K562 (cell line): Measurements from ENCODE around the gene ERCC6L. TPM values are rescaled to one million over a fixed set of nuclear protein-coding genes. Genes with fewer than 3 reads are reported as not detected.

Experiments used
- AFF4 ChIP-seq: sonication (generic); formaldehyde crosslinking; IDR thresholded peaks from 2 replicates; pipeline ENCODE4 v1.8.0; 2023; ENCODE audit warnings: mild to moderate bottlenecking, missing genetic modification reagents
- NRF1 ChIP-seq, 2 experiments: fragments of 450-650 bp; IDR thresholded peaks in 1 of 2; conservative IDR thresholded peaks in 1 of 2; 2 replicates each; pipeline ENCODE4 v1.6.1; 2014; ENCODE audit warnings: mild to moderate bottlenecking in 2 of 2
- PATZ1 ChIP-seq: fragments of 250-450 bp; sonication (Bioruptor Pico); IDR thresholded peaks from 2 replicates; pipeline ENCODE4 v1.5.0; 2020; ENCODE audit warnings: mild to moderate bottlenecking, borderline replicate concordance
- polyA plus RNA-seq, 8 experiments: library from polyadenylated mRNA; depleted of rRNA in 4 of 8; stranded (reverse) in 5 of 8; unstranded in 3 of 8; fragments of >200 nt; fragmentation: Nextera tagmentation in 2 of 8; fragmentation: Illumina TruSeq in 1 of 8; extraction: Ambion mirVana in 2 of 8; extraction: Trizol in 1 of 8; gene quantifications; 2 replicates each; pipeline versions ENCODE4 v1.2.1 to v1.2.3, GENCODE V29; 2011 to 2014; ENCODE audit warnings: inconsistent platforms in 1 of 8, missing spikeins in 1 of 8
- total RNA-seq, 7 experiments: library from RNA; depleted of rRNA in 6 of 7; stranded (reverse); fragments of >200 nt in 6 of 7; fragmentation: Illumina TruSeq in 2 of 7; extraction: Trizol in 2 of 7; gene quantifications; 2 replicates each; pipeline versions ENCODE4 v1.2.1 to v1.2.3, GENCODE V29; 2011 to 2021; ENCODE audit warnings: low replicate concordance in 1 of 7

ERCC6L gene
- total and polyA plus RNA-seq, 9 of the 15 experiments (the other 6 are each of a cell fraction or from before 2014, with no cell fraction given): 6.4 to 17.4 (median 11.9) TPM

GRCh38 chrX:72280321-72280845, 41.6 kb upstream of the ERCC6L start (continued):
- TF ChIP-seq AFF4 (CRISPR knock-in tag) (no peak), PATZ1 (CRISPR knock-in tag) (no peak), NRF1 (conservative IDR thresholded peaks at IDR 0.05 in 1 of 2, IDR thresholded peaks at IDR 0.05 in 1 of 2) (peak; percentile 60 to 72; a peak in 3 of 4 replicates)
